Gastrocnemius medialis (tissue), 4 donors: ENCODE results near the gene CDC25B.

Source experiments
- CTCF ChIP-seq, 5 experiments: fragments of 450-650 bp in 3 of 5; fragments of 200-600 bp in 2 of 5; sonication (generic) in 2 of 5; IDR thresholded peaks in 4 of 5; conservative IDR thresholded peaks in 1 of 5; 1 replicate in 4 of 5; 2 replicates in 1 of 5; pipeline ENCODE4 v1.5.1; 2016 to 2019; ENCODE audit warnings: antibody characterized with exemption in 5 of 5, mild to moderate bottlenecking in 3 of 5, moderate library complexity in 3 of 5
- POLR2A ChIP-seq, 2 donors: fragments of 450-650 bp; IDR thresholded peaks; one replicate each; pipeline ENCODE4 v1.6.1; 2017; ENCODE audit warnings: antibody characterized with exemption in 2 of 2, mild to moderate bottlenecking in 2 of 2, moderate library complexity in 2 of 2

GRCh38 chr20:3797226-3797545 is 1.1 kb downstream of the CDC25B start:
- TF ChIP-seq CTCF (IDR thresholded peaks at IDR 0.05 in 4 of 5, conservative IDR thresholded peaks at IDR 0.05 in 1 of 5) (no peak), POLR2A (IDR thresholded peaks at IDR 0.05) (no peak)
